ENCODE results near the gene UFD1. TPM values are rescaled to one million over a fixed set of nuclear protein-coding genes. Genes with fewer than 3 reads are reported as not detected.

The UFD1 gene
- total RNA-seq, 4 donors from 2014 or later: 39.2 to 74.3 (median 43.5) TPM

- Histone ChIP-seq H3K36me3 (no peaks in the 10 kb centered on the region), H3K27me3 (peaks cover 0 to 13% of the 10 kb centered on the region in 2 donors), H3K9me3 (no peaks in the 10 kb centered on the region), H3K4me3 (no peak overlapping the region), H3K4me1 (peaks cover 0 to 18% (median 7%) of the 10 kb centered on the region in 4 donors), H3K27ac (peak overlapping the region in 1 of 4 donors; percentile 61)
- TF ChIP-seq POLR2A (IDR thresholded peaks at IDR 0.05): no peak
- no peak for TF ChIP-seq CTCF (IDR thresholded peaks at IDR 0.05)
- no peak for DNase-seq
Measured at GRCh38 chr22:19525666-19526065, 46.7 kb upstream of the UFD1 start.

- Histone ChIP-seq H3K4me3 (peak overlapping the region in 2 of 4 donors; percentile 43 to 48), H3K4me1 (peaks cover 0 to 18% (median 7%) of the 10 kb centered on the region in 4 donors), H3K36me3 (no peaks in the 10 kb centered on the region), H3K9me3 (no peaks in the 10 kb centered on the region), H3K27me3 (peaks cover 0 to 13% of the 10 kb centered on the region in 2 donors), H3K27ac (peak overlapping the region in 3 of 4 donors; percentile 22 to 61 (median 49))
- TF ChIP-seq POLR2A (IDR thresholded peaks at IDR 0.05): no peak
- TF ChIP-seq CTCF (IDR thresholded peaks at IDR 0.05): no peak
- DNase-seq: peak in 1 of 3 donors; percentile 41
Measured at GRCh38 chr22:19525116-19525660, 46.2 kb upstream of the UFD1 start.

DNA sequence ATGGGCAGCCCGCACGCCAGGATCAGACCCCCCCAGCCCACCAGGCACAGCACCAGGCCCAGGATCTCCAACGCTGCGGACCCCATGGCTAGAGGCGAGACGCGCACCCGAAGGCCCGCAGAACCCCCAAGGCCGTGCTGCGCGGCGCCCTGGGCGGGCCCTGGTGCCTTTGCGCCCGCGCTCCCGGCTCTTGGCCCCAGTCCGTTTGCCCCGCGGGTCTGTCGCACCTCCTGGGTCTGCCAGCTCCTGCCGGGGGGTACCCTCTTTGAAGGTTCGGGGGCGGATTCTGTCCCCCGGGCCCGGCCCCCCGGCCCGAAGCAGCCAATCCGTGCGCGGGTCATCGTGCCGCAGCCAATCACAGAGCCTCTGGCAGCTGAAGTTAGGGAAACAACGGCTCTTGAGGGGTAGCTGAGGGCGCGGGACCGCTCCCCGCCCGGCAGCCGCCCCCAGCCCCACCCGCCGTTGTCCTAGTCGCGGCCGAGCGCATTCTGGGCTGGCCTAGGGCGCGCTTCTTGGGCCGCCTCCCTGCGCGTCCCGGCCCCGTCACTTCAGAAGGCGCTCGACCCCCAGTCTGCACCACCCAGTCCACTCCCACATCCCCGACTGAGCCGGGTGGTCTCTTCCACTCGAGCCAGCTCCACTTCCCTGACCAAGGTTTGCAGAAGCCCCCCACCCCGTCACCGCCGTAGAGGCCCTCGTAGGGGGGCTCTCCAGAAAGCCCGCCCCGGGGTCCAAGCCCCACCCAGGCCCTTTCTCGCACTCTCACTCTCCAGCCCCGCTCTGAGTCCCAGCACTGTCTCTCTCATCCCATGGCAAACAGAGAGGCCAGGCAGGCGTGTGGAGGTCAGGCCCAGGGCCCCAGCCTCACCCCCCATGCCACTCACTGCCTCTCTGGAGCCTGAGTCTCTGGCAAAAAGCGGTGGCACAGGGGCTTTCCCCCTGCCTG is 45.5 kb upstream of the UFD1 start, which contains the start of gene CLDN5:
CLDN5 (minus strand) TSS at position 241 of the 946 bp plus-strand sequence; CDS start at position 86, 155 bp downstream.
- TF ChIP-seq CTCF (IDR thresholded peaks at IDR 0.05) (no peak), POLR2A (IDR thresholded peaks at IDR 0.05) (no peak)
- peak in 1 of 3 donors; percentile 47 for DNase-seq
- peaks cover 0 to 18% (median 7%) of the 10 kb centered on the region in 4 donors for H3K4me1 ChIP-seq
- no peaks in the 10 kb centered on the region for H3K36me3 ChIP-seq
- no peaks in the 10 kb centered on the region for H3K9me3 ChIP-seq
- H3K27me3 ChIP-seq: peaks cover 0 to 13% of the 10 kb centered on the region in 2 donors
- H3K27ac ChIP-seq: peak within 1 kb of the TSS; percentile 1 to 61 (median 38)
- H3K4me3 ChIP-seq: peak within 1 kb of the TSS; percentile 15 to 48 (median 35)

DNA sequence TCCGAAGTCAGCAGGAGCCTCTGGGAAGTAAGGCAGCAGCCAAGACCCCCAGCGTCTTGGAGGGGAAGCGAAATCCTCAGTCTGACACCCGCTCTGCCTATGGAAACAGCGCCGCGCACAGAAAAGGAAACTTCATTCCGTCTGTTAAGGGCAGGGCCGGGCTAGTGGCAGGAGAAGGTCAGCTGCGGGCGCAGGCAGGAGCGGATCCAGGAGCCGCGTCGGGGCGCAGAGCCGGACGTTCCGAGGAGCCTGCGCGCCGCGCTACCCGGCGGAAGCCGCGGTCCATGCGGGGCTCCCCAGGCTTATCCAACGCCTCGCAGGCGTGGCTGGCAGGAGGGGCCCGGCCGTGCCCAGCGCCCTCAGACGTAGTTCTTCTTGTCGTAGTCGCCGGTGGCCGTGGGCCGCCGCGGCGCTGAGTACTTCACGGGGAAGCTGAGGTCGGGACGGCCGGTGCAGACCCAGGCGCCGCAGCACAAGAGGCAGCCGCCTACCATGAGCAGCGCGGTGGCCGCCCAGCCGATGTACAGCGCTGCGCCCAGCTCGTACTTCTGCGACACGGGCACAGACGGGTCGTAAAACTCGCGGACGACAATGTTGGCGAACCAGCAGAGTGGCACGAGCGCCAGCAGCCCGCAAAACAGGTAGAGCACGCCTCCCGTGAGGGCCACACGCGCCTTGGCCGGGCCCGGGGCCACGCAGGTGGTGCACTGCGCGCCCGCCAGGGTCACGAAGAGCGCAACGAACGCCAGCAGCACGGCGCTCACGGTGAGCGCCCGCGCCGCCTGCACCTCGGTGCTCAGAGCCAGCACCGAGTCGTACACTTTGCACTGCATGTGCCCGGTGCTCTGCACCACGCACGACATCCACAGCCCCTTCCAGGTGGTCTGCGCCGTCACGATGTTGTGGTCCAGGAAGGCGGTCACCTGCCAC is 44.5 kb upstream of the UFD1 start:
- H3K4me3 ChIP-seq: peak overlapping the region; percentile 15 to 48 (median 35)
- peaks cover 0 to 13% of the 10 kb centered on the region in 2 donors for H3K27me3 ChIP-seq
- H3K36me3 ChIP-seq: no peaks in the 10 kb centered on the region
- peak in 1 of 3 donors; percentile 43 for DNase-seq
- peaks cover 0 to 18% (median 7%) of the 10 kb centered on the region in 4 donors for H3K4me1 ChIP-seq
- H3K27ac ChIP-seq: peak overlapping the region in 3 of 4 donors; percentile 1 to 58 (median 55)
- no peaks in the 10 kb centered on the region for H3K9me3 ChIP-seq
- TF ChIP-seq POLR2A (IDR thresholded peaks at IDR 0.05): no peak
- TF ChIP-seq CTCF (IDR thresholded peaks at IDR 0.05): peak in 1 of 6 experiments; percentile 6

DNA sequence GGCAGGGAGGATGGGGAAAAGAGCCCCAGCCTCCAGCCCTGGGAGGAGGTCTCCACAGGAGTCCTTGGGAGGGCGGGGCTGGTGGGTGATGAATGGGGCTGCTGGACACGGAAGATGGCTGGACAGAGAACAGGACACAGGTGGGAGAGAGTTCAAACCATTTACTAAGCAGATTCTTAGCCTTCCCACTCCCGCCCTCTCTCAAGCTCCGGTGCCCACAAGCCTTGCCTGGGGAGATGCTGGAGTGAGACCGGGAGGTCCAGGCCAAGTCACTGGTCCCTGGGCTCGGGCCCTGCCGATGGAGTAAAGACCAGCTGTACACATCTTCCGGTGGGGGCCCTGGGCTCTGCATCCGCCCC is 43.9 kb upstream of the UFD1 start:
- no peaks in the 10 kb centered on the region for H3K9me3 ChIP-seq
- peaks cover 0 to 13% of the 10 kb centered on the region in 2 donors for H3K27me3 ChIP-seq
- H3K36me3 ChIP-seq: no peaks in the 10 kb centered on the region
- H3K4me1 ChIP-seq: peaks cover 0 to 18% (median 7%) of the 10 kb centered on the region in 4 donors
- peak overlapping the region in 2 of 4 donors; percentile 55 to 58 for H3K27ac ChIP-seq
- H3K4me3 ChIP-seq: peak overlapping the region in 2 of 4 donors; percentile 43 to 48
- no peak for TF ChIP-seq CTCF (IDR thresholded peaks at IDR 0.05)
- TF ChIP-seq POLR2A (IDR thresholded peaks at IDR 0.05): no peak
- no peak for DNase-seq

All from Peyer's patch (tissue), 4 donors.